GM19023 (cell line): ENCODE results near the gene ECPAS.
"Not testable (repeated sequence)": the region's sequence is repeated elsewhere in the genome, so short reads cannot be mapped to it uniquely, and the experiment has no call there.

Experiments
- ATAC-seq: cut with Tn5 transposase; IDR thresholded peaks from one replicate; pipeline ENCODE4 v1.9.1; 2021; ENCODE audit warnings: mild to moderate bottlenecking, moderate library complexity; ENCODE audit not compliant: unreplicated experiment

The ECPAS gene

GRCh38 chr9:111474385-111474784 lies 9.8 kb downstream of the ECPAS start:
- ATAC-seq, result no peak

GRCh38 chr9:111467778-111468367 lies 16.3 kb downstream of the ECPAS start:
- ATAC-seq, result no peak

- no peak for ATAC-seq
These were observed 21.1 kb downstream of the ECPAS start for GRCh38 chr9:111463048-111463447.

GRCh38 chr9:111458139-111459009 lies 25.8 kb downstream of the ECPAS start:
- no peak for ATAC-seq

- ATAC-seq, result no peak
These were observed 27.7 kb downstream of the ECPAS start for GRCh38 chr9:111456529-111456928.

GRCh38 chr9:111455638-111456037 lies 28.5 kb downstream of the ECPAS start:
- no peak for ATAC-seq

GRCh38 chr9:111454751-111455150 lies 29.4 kb downstream of the ECPAS start:
- ATAC-seq, result no peak

GRCh38 chr9:111451570-111451969 lies 32.6 kb downstream of the ECPAS start:
- ATAC-seq, result no peak

- no peak for ATAC-seq
These were observed 34.1 kb downstream of the ECPAS start for GRCh38 chr9:111450124-111450523.

GRCh38 chr9:111449705-111450104 lies 34.5 kb downstream of the ECPAS start:
- ATAC-seq, result no peak

GRCh38 chr9:111445799-111446198 lies 38.4 kb downstream of the ECPAS start:
- ATAC-seq, result not testable (repeated sequence)

GRCh38 chr9:111443454-111443853 lies 40.7 kb downstream of the ECPAS start:
- no peak for ATAC-seq

GRCh38 chr9:111442360-111443027 lies 41.7 kb downstream of the ECPAS start:
- no peak for ATAC-seq

GRCh38 chr9:111440226-111440625 lies 44.0 kb downstream of the ECPAS start:
- no peak for ATAC-seq

GRCh38 chr9:111438541-111439235 lies 45.5 kb downstream of the ECPAS start:
- ATAC-seq, result no peak

GRCh38 chr9:111436571-111436970 lies 47.6 kb downstream of the ECPAS start:
- ATAC-seq, result no peak

GRCh38 chr9:111433082-111433481 lies 51.1 kb downstream of the ECPAS start:
- no peak for ATAC-seq

- ATAC-seq, result no peak
These were observed 52.5 kb downstream of the ECPAS start for GRCh38 chr9:111431684-111432083.

- ATAC-seq, result no peak
These were observed 55.0 kb downstream of the ECPAS start for GRCh38 chr9:111429175-111429574.

- ATAC-seq, result no peak
These were observed 57.0 kb downstream of the ECPAS start for GRCh38 chr9:111427186-111427585.

- no peak for ATAC-seq
These were observed 60.8 kb downstream of the ECPAS start for GRCh38 chr9:111423389-111423788.
